ENCODE data around the gene LINGO4.
"Not testable (repeated sequence)": the region's sequence is repeated elsewhere in the genome, so short reads cannot be mapped to it uniquely, and the experiment has no call there.

LINGO4 gene

GRCh38 chr1:151773702-151774101, 31.5 kb downstream of the LINGO4 start:
- no peak overlapping the region for H3K27ac ChIP-seq
- DNase-seq, result no peak
- intact Hi-C loops (cut with DNase I; ENCODE audit: low total_unique reads), result no loop called here
- no peak overlapping the region for H3K4me3 ChIP-seq
- no peak for TF ChIP-seq CTCF (IDR thresholded peaks at IDR 0.05)
- H3K4me1 ChIP-seq, result no peaks in the 10 kb centered on the region
- H3K27me3 ChIP-seq, result no peaks in the 10 kb centered on the region
- H3K36me3 ChIP-seq, result peaks cover 0 to 56% (median 26%) of the 10 kb centered on the region in 3 donors
- no peaks in the 10 kb centered on the region for H3K9me3 ChIP-seq

GRCh38 chr1:151769270-151769669, 35.9 kb downstream of the LINGO4 start:
- H3K4me3 ChIP-seq; H3K27me3 ChIP-seq; H3K4me1 ChIP-seq; H3K9me3 ChIP-seq; H3K27ac ChIP-seq; DNase-seq; intact Hi-C loops (cut with DNase I; ENCODE audit: low total_unique reads): not testable (repeated sequence)
- peaks cover 0 to 15% (median 6%) of the 10 kb centered on the region in 3 donors for H3K36me3 ChIP-seq

GRCh38 chr1:151768351-151769066, 36.7 kb downstream of the LINGO4 start:
- H3K27me3 ChIP-seq; intact Hi-C loops (cut with DNase I; ENCODE audit: low total_unique reads); H3K36me3 ChIP-seq; H3K4me3 ChIP-seq; H3K4me1 ChIP-seq; H3K27ac ChIP-seq; DNase-seq; H3K9me3 ChIP-seq: not testable (repeated sequence)

GRCh38 chr1:151763990-151764389, 41.2 kb downstream of the LINGO4 start:
- peaks cover 14 to 33% (median 22%) of the 10 kb centered on the region in 3 donors for H3K36me3 ChIP-seq
- peak overlapping the region; percentile 69 to 75 for H3K4me3 ChIP-seq
- intact Hi-C loops (cut with DNase I; ENCODE audit: low total_unique reads), result no loop called here
- H3K27me3 ChIP-seq, result no peaks in the 10 kb centered on the region
- H3K27ac ChIP-seq, result peak overlapping the region; percentile 86 to 89
- TF ChIP-seq CTCF (IDR thresholded peaks at IDR 0.05), result no peak
- H3K9me3 ChIP-seq, result no peaks in the 10 kb centered on the region
- DNase-seq, result no peak
- peaks cover 0 to 15% (median 8%) of the 10 kb centered on the region in 4 donors for H3K4me1 ChIP-seq

GRCh38 chr1:151762941-151763921, 42.0 kb downstream of the LINGO4 start, which contains the start of gene MRPL9:
MRPL9 (minus strand) TSS chr1:151763496; CDS start chr1:151763479, 17 bp downstream.
- Histone ChIP-seq H3K36me3 (peaks cover 14 to 40% (median 28%) of the 10 kb centered on the region in 3 donors), H3K27me3 (no peaks in the 10 kb centered on the region), H3K4me1 (peaks cover 0 to 15% (median 8%) of the 10 kb centered on the region in 4 donors), H3K4me3 (peak within 1 kb of the TSS; percentile 69 to 75), H3K27ac (peak within 1 kb of the TSS; percentile 86 to 89), H3K9me3 (no peaks in the 10 kb centered on the region)
- peak; percentile 78 to 84 for DNase-seq
- TF ChIP-seq CTCF (IDR thresholded peaks at IDR 0.05), result no peak
- intact Hi-C loops (cut with DNase I; ENCODE audit: low total_unique reads), result no loop called here

GRCh38 chr1:151760597-151761385, 44.4 kb downstream of the LINGO4 start:
- intact Hi-C loops (cut with DNase I; ENCODE audit: low total_unique reads), result no loop called here
- no peak for DNase-seq

More at GRCh38 chr1:151760597-151761385, 44.4 kb downstream of the LINGO4 start:
- Histone ChIP-seq H3K27ac (no peak overlapping the region), H3K4me1 (peaks cover 0 to 15% (median 8%) of the 10 kb centered on the region in 4 donors), H3K27me3 (no peaks in the 10 kb centered on the region), H3K4me3 (no peak overlapping the region), H3K9me3 (no peaks in the 10 kb centered on the region), H3K36me3 (peaks cover 14 to 56% (median 28%) of the 10 kb centered on the region in 3 donors)
- TF ChIP-seq CTCF (IDR thresholded peaks at IDR 0.05), result no peak

All from tibial artery (tissue), 4 donors.